ENCODE results near the gene XRCC4.

GRCh38 chr5:83401122-83401731 lies 323.9 kb downstream of the XRCC4 start:
- TF ChIP-seq RAD21 (IDR thresholded peaks at IDR 0.05) (no peak), CTCF (IDR thresholded peaks at IDR 0.05; ENCODE audit: low read depth, low read length, missing input control) (no peak), REST (IDR thresholded peaks at IDR 0.05) (no peak), ZBTB33 (IDR thresholded peaks at IDR 0.05) (no peak)
